Vagina (tissue), 2 donors: Measurements from ENCODE around the gene CREBBP. TPM values are rescaled to one million over a fixed set of nuclear protein-coding genes. Genes with fewer than 3 reads are reported as not detected.

Experiments
- DNase-seq, 2 donors: peaks; one replicate each; pipeline ENCODE4 v3.0.0-alpha.2; 2017; ENCODE audit errors: extremely low spot score in 2 of 2
- H3K27ac ChIP-seq: fragments of 200-600 bp; sonication (generic); one replicate; pipeline ENCODE4 v1.5.1; 2019
- H3K27me3 ChIP-seq: fragments of 200-600 bp; sonication (generic); one replicate; pipeline ENCODE4 v1.5.1; 2019
- H3K36me3 ChIP-seq, 2 donors: fragments of 200-600 bp; sonication (generic); one replicate each; pipeline ENCODE4 v1.5.1; 2017 to 2019
- H3K4me1 ChIP-seq: fragments of 200-600 bp; sonication (generic); one replicate; pipeline ENCODE4 v1.5.1; 2019
- H3K4me3 ChIP-seq, 2 donors: fragments of 200-600 bp; sonication (generic); 1 replicate in 1 of 2; 2 replicates in 1 of 2; pipeline ENCODE4 v1.5.1; 2016 to 2019
- H3K9me3 ChIP-seq: fragments of 200-600 bp; sonication (generic); one replicate; pipeline ENCODE4 v1.5.1; 2019
- CTCF ChIP-seq, 3 experiments: fragments of 450-650 bp in 2 of 3; fragments of 200-600 bp in 1 of 3; sonication (generic) in 1 of 3; IDR thresholded peaks; one replicate each; pipeline ENCODE4 v1.5.1; 2017 to 2019; ENCODE audit warnings: antibody characterized with exemption in 3 of 3, mild to moderate bottlenecking in 2 of 3, moderate library complexity in 2 of 3
- POLR2A ChIP-seq, 2 donors: fragments of 450-650 bp; IDR thresholded peaks; one replicate each; pipeline ENCODE4 v1.6.1; 2017; ENCODE audit warnings: antibody characterized with exemption in 2 of 2, mild to moderate bottlenecking in 2 of 2, moderate library complexity in 2 of 2
- POLR2AphosphoS5 ChIP-seq, 2 donors: sonication (generic); formaldehyde crosslinking; IDR thresholded peaks; one replicate each; pipeline ENCODE4 v1.9.0; 2017; ENCODE audit warnings: antibody characterized with exemption in 2 of 2, mild to moderate bottlenecking in 2 of 2, low read depth in 1 of 2; ENCODE audit not compliant: insufficient read depth in 1 of 2
- intact Hi-C: fragments of 100-400 bp; cut with DNase I; formaldehyde crosslinking; loops from one replicate; pipeline ENCODE4 v1.15.1; 2023
- total RNA-seq: library from RNA; depleted of rRNA; stranded (reverse); fragments of >200 nt; gene quantifications from one replicate; pipeline ENCODE4 v1.2.3, GENCODE V29; 2016

CREBBP gene
- total RNA-seq, 1 donor from 2014 or later, result 102 TPM

- intact Hi-C loops, result no loop called here
- Histone ChIP-seq H3K4me1 (no peaks in the 10 kb centered on the region), H3K9me3 (no peaks in the 10 kb centered on the region), H3K27me3 (no peaks in the 10 kb centered on the region), H3K27ac (no peak overlapping the region), H3K4me3 (no peak overlapping the region), H3K36me3 (peaks cover 0 to 74% of the 10 kb centered on the region in 2 donors)
- TF ChIP-seq POLR2A (IDR thresholded peaks at IDR 0.05), result no peak
- no peak for TF ChIP-seq CTCF (IDR thresholded peaks at IDR 0.05)
- TF ChIP-seq POLR2AphosphoS5 (IDR thresholded peaks at IDR 0.05; ENCODE audit: insufficient read depth in 1 of 2, low read depth in 1 of 2), result no peak
- no peak for DNase-seq
Observed at GRCh38 chr16:3734758-3735221, 145.7 kb downstream of the CREBBP start.

- Histone ChIP-seq H3K36me3 (peaks cover 0 to 73% of the 10 kb centered on the region in 2 donors), H3K4me3 (no peak overlapping the region), H3K9me3 (no peaks in the 10 kb centered on the region), H3K27ac (no peak overlapping the region), H3K4me1 (no peaks in the 10 kb centered on the region), H3K27me3 (no peaks in the 10 kb centered on the region)
- TF ChIP-seq POLR2AphosphoS5 (IDR thresholded peaks at IDR 0.05; ENCODE audit: insufficient read depth in 1 of 2, low read depth in 1 of 2) (no peak), POLR2A (IDR thresholded peaks at IDR 0.05) (no peak), CTCF (IDR thresholded peaks at IDR 0.05) (no peak)
- DNase-seq, result no peak
- intact Hi-C loops, result no loop called here
Observed at GRCh38 chr16:3734084-3734757, 146.3 kb downstream of the CREBBP start.

- no peak for TF ChIP-seq POLR2AphosphoS5 (IDR thresholded peaks at IDR 0.05; ENCODE audit: insufficient read depth in 1 of 2, low read depth in 1 of 2)
- no peak for TF ChIP-seq POLR2A (IDR thresholded peaks at IDR 0.05)
- no peak for TF ChIP-seq CTCF (IDR thresholded peaks at IDR 0.05)
- intact Hi-C loops, result no loop called here
- peaks cover 0 to 78% of the 10 kb centered on the region in 2 donors for H3K36me3 ChIP-seq
- no peak for DNase-seq
- no peaks in the 10 kb centered on the region for H3K4me1 ChIP-seq
- H3K27ac ChIP-seq, result no peak overlapping the region
- no peaks in the 10 kb centered on the region for H3K27me3 ChIP-seq
- no peak overlapping the region for H3K4me3 ChIP-seq
- H3K9me3 ChIP-seq, result no peaks in the 10 kb centered on the region
Observed at GRCh38 chr16:3732171-3732570, 148.3 kb downstream of the CREBBP start.

- DNase-seq, result no peak
- peaks cover 0 to 77% of the 10 kb centered on the region in 2 donors for H3K36me3 ChIP-seq
- intact Hi-C loops, result no loop called here
Observed at GRCh38 chr16:3731126-3731935, 149.2 kb downstream of the CREBBP start.

More at GRCh38 chr16:3731126-3731935, 149.2 kb downstream of the CREBBP start:
- Histone ChIP-seq H3K4me3 (no peak overlapping the region), H3K27me3 (no peaks in the 10 kb centered on the region), H3K27ac (no peak overlapping the region), H3K4me1 (no peaks in the 10 kb centered on the region), H3K9me3 (no peaks in the 10 kb centered on the region)
- TF ChIP-seq POLR2A (IDR thresholded peaks at IDR 0.05), result no peak
- no peak for TF ChIP-seq CTCF (IDR thresholded peaks at IDR 0.05)
- no peak for TF ChIP-seq POLR2AphosphoS5 (IDR thresholded peaks at IDR 0.05; ENCODE audit: insufficient read depth in 1 of 2, low read depth in 1 of 2)
